Mesenchymal stem cell (in vitro differentiated cells and primary cell): Measurements from ENCODE around the gene CABLES2.
A peak's percentile ranks its signal among the peaks of the same experiment; 100 is the strongest.

Experiments
- DNase-seq: peaks from one replicate; pipeline ENCODE4 v3.0.0-alpha.2; 2013
- H2AFZ ChIP-seq: one replicate; pipeline ENCODE4 v1.6.1; 2013; ENCODE audit warnings: low read depth, mild to moderate bottlenecking, control low read depth, inconsistent platforms, low read length, moderate library complexity
- H2AK5ac ChIP-seq: 2 replicates; pipeline ENCODE4 v1.6.1; 2013; ENCODE audit warnings: low read length, moderate library complexity, mild to moderate bottlenecking, inconsistent platforms; ENCODE audit not compliant: severe bottlenecking
- H2BK120ac ChIP-seq: one replicate; pipeline ENCODE4 v1.6.1; 2013; ENCODE audit warnings: low read depth, mild to moderate bottlenecking, inconsistent platforms, low read length, moderate library complexity
- H2BK12ac ChIP-seq, 2 experiments: one replicate each; pipeline ENCODE4 v1.6.1; 2013; ENCODE audit warnings: inconsistent platforms in 2 of 2, low read length in 2 of 2, mild to moderate bottlenecking in 2 of 2, moderate library complexity in 2 of 2, control low read depth in 1 of 2
- H2BK15ac ChIP-seq: one replicate; pipeline ENCODE4 v1.6.1; 2013; ENCODE audit warnings: mild to moderate bottlenecking, low read depth, inconsistent platforms; ENCODE audit not compliant: poor library complexity, severe bottlenecking
- H2BK5ac ChIP-seq: 2 replicates; pipeline ENCODE4 v1.6.1; 2013; ENCODE audit warnings: low read depth, mild to moderate bottlenecking, low read length, control low read depth, inconsistent platforms; ENCODE audit not compliant: poor library complexity, severe bottlenecking
- H3K14ac ChIP-seq, 2 experiments: one replicate each; pipeline ENCODE4 v1.6.1; 2013; ENCODE audit warnings: inconsistent platforms in 2 of 2, low read length in 2 of 2, control low read depth in 1 of 2, mild to moderate bottlenecking in 1 of 2, moderate library complexity in 1 of 2
- H3K18ac ChIP-seq, 2 experiments: one replicate each; pipeline ENCODE4 v1.6.1; 2013; ENCODE audit warnings: inconsistent platforms in 2 of 2, low read length in 2 of 2, control low read depth in 1 of 2, low read depth in 1 of 2, mild to moderate bottlenecking in 1 of 2
- H3K23ac ChIP-seq, 2 experiments: one replicate each; pipeline ENCODE4 v1.6.1; 2013; ENCODE audit warnings: inconsistent platforms in 2 of 2, low read length in 2 of 2, mild to moderate bottlenecking in 2 of 2, moderate library complexity in 2 of 2, control low read depth in 1 of 2
- H3K27ac ChIP-seq: 2 replicates; pipeline ENCODE4 v1.5.1; 2013; ENCODE audit warnings: mild to moderate bottlenecking, moderate library complexity, low read length, control low read depth, inconsistent platforms; ENCODE audit not compliant: poor library complexity, severe bottlenecking
- H3K27me3 ChIP-seq, 2 experiments: 2 replicates each; pipeline versions ENCODE4 v1.6.1 to v1.7.0; 2013; ENCODE audit warnings: low read length in 2 of 2, mild to moderate bottlenecking in 2 of 2, moderate library complexity in 2 of 2, control low read depth in 1 of 2, inconsistent platforms in 1 of 2; ENCODE audit not compliant: control insufficient read depth in 1 of 2, insufficient read depth in 1 of 2
- H3K36me3 ChIP-seq, 2 experiments: 2 replicates each; pipeline versions ENCODE4 v1.6.1 to v1.7.0; 2013; ENCODE audit warnings: low read length in 2 of 2, control low read depth in 1 of 2, inconsistent platforms in 1 of 2, low read depth in 1 of 2, mild to moderate bottlenecking in 1 of 2; ENCODE audit not compliant: insufficient read depth in 2 of 2, control insufficient read depth in 1 of 2
- H3K4ac ChIP-seq, 2 experiments: one replicate each; pipeline ENCODE4 v1.6.1; 2013; ENCODE audit warnings: inconsistent platforms in 2 of 2, low read length in 2 of 2, mild to moderate bottlenecking in 2 of 2, moderate library complexity in 2 of 2, control low read depth in 1 of 2, low read depth in 1 of 2
- H3K4me1 ChIP-seq: 2 replicates; pipeline ENCODE4 v1.6.1; 2013; ENCODE audit warnings: low read depth, low read length, control low read depth; ENCODE audit not compliant: control insufficient read depth, insufficient read depth
- H3K4me2 ChIP-seq: 2 replicates; pipeline ENCODE4 v1.6.1; 2013; ENCODE audit warnings: low read length, mild to moderate bottlenecking, inconsistent platforms; ENCODE audit not compliant: poor library complexity, severe bottlenecking
- H3K4me3 ChIP-seq, 2 experiments: 2 replicates each; pipeline versions ENCODE4 v1.5.1 to v1.7.0; 2013; ENCODE audit warnings: low read length in 2 of 2, mild to moderate bottlenecking in 2 of 2, control low read depth in 1 of 2, low read depth in 1 of 2; ENCODE audit not compliant: insufficient read depth in 1 of 2
- H3K79me1 ChIP-seq: replicated peaks from 2 replicates; pipeline ENCODE4 v1.6.1; 2013; ENCODE audit warnings: mild to moderate bottlenecking, control low read depth, low read length, inconsistent platforms; ENCODE audit not compliant: poor library complexity, severe bottlenecking
- H3K9ac ChIP-seq: 2 replicates; pipeline ENCODE4 v1.7.0; 2013; ENCODE audit warnings: mild to moderate bottlenecking, low read length, moderate library complexity
- H3K9me3 ChIP-seq: 2 replicates; pipeline ENCODE4 v1.7.0; 2013; ENCODE audit warnings: mild to moderate bottlenecking, low read length; ENCODE audit not compliant: control insufficient read depth
- H4K8ac ChIP-seq: one replicate; pipeline ENCODE4 v1.6.1; 2013; ENCODE audit warnings: inconsistent platforms, mild to moderate bottlenecking, low read length, moderate library complexity
- H4K91ac ChIP-seq: one replicate; pipeline ENCODE4 v1.6.1; 2013; ENCODE audit warnings: mild to moderate bottlenecking, low read length, inconsistent platforms
- WGBS: methylation state at CpG from one replicate; pipeline ENCODE4 v1.1.7; 2013; ENCODE audit warnings: mixed read lengths; 5-methylcytosine and 5-hydroxymethylcytosine counted together

Gene CABLES2

DNA sequence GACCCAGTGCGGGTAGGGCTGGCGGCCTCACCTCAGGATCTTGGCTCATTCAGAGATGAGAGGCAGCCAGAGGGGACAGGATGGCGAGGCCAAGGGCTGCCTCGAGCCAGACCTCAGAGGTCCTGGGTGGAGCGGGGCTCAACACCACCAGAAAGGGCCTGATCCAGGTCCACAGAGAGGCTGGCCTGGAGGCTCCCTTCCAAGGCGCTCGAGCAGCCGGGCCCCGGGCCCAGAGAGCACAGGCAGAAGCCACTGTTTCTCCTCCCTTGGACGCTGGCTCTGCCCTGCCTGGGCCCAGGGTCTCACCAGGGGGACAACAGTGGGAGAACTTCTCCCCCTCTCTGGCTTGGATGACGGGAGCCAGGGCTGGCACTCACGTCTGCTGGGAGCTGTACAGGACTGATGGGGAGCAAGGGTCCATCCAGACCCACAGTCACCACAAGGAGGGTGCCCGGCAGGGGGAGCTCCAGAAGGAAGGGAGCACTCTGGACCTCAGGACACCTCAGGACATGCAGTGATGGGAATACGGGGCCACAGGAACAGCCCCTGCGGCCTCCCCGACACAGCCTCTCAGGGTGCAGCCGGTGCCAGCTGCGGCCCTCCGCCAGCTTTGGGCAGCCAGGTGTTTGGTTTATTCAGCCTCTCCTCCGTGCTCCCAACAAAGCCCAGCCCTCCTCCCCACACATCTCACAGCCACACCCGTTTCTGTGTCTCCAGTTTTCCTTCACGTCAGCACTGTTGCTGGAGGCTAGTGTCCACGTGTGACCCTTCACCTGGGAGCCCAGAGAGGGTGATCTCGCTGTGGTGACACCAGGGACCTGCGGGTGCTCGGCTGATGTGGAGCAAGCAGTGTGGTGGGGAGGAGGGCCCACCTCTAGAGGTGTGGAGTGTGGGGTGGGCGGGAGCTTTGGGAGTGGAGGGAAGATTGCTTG, 11.5 kb downstream of the CABLES2 start:
- H3K4me3 ChIP-seq: no peak overlapping the region

GRCh38 chr20:62394248-62395245, 12.5 kb downstream of the CABLES2 start:
- Histone ChIP-seq H3K36me3 (peaks cover 45 to 89% of the 10 kb centered on the region in 2 experiments), H3K4me1 (peaks cover 6% of the 10 kb centered on the region), H3K9me3 (no peaks in the 10 kb centered on the region), H3K79me1 (peaks cover 15% of the 10 kb centered on the region), H3K27ac (no peak overlapping the region), H3K23ac (peak overlapping the region in 1 of 2 experiments; percentile 25), H4K91ac (no peak overlapping the region), H3K4me2 (no peak overlapping the region), H3K18ac (no peak overlapping the region), H2BK15ac (peak overlapping the region; percentile 0), H3K14ac (no peak overlapping the region), H3K27me3 (no peaks in the 10 kb centered on the region), H2AK5ac (no peak overlapping the region), H4K8ac (no peak overlapping the region), H3K9ac (no peak overlapping the region), H2AFZ (no peak overlapping the region), H2BK120ac (no peak overlapping the region), H3K4ac (no peak overlapping the region), H3K4me3 (no peak overlapping the region), H2BK12ac (no peak overlapping the region), H2BK5ac (no peak overlapping the region)
- 92% methylated on average over 43 of the region's 44 CpGs for WGBS
- no peak for DNase-seq

More for the DNA sequence above, 11.5 kb downstream of the CABLES2 start:
- H2AFZ ChIP-seq: no peak overlapping the region
- peak overlapping the region in 1 of 2 experiments; percentile 25 for H3K23ac ChIP-seq
- 92% methylated on average over 27 of the region's 27 CpGs for WGBS
- no peaks in the 10 kb centered on the region for H3K9me3 ChIP-seq
- H2AK5ac ChIP-seq: no peak overlapping the region
- H3K4me2 ChIP-seq: no peak overlapping the region
- H3K79me1 ChIP-seq: peaks cover 15% of the 10 kb centered on the region
- H3K9ac ChIP-seq: no peak overlapping the region
- no peaks in the 10 kb centered on the region for H3K4me1 ChIP-seq
- no peak for DNase-seq
- peaks cover 35 to 85% of the 10 kb centered on the region in 2 experiments for H3K36me3 ChIP-seq
- H4K8ac ChIP-seq: no peak overlapping the region
- H2BK120ac ChIP-seq: no peak overlapping the region
- no peak overlapping the region for H2BK5ac ChIP-seq
- H4K91ac ChIP-seq: no peak overlapping the region
- no peak overlapping the region for H3K27ac ChIP-seq
- H2BK15ac ChIP-seq: no peak overlapping the region
- H3K4ac ChIP-seq: no peak overlapping the region
- no peak overlapping the region for H3K14ac ChIP-seq
- H3K27me3 ChIP-seq: no peaks in the 10 kb centered on the region
- H2BK12ac ChIP-seq: no peak overlapping the region
- no peak overlapping the region for H3K18ac ChIP-seq

- Histone ChIP-seq H3K79me1 (peaks cover 18% of the 10 kb centered on the region), H3K14ac (no peak overlapping the region), H2BK15ac (no peak overlapping the region), H2BK5ac (no peak overlapping the region), H3K4ac (no peak overlapping the region), H2AK5ac (no peak overlapping the region), H3K9me3 (no peaks in the 10 kb centered on the region), H4K91ac (no peak overlapping the region), H3K36me3 (peaks cover 53 to 96% of the 10 kb centered on the region in 2 experiments), H3K18ac (no peak overlapping the region), H4K8ac (no peak overlapping the region), H3K4me2 (no peak overlapping the region), H3K4me3 (no peak overlapping the region), H3K4me1 (peaks cover 11% of the 10 kb centered on the region), H2BK12ac (no peak overlapping the region), H3K27ac (no peak overlapping the region), H2BK120ac (no peak overlapping the region), H3K9ac (no peak overlapping the region), H2AFZ (no peak overlapping the region), H3K27me3 (no peaks in the 10 kb centered on the region), H3K23ac (no peak overlapping the region)
- 93% methylated on average over 24 of the region's 24 CpGs for WGBS
- no peak for DNase-seq
Measured at GRCh38 chr20:62393830-62394229, 13.3 kb downstream of the CABLES2 start.

DNA sequence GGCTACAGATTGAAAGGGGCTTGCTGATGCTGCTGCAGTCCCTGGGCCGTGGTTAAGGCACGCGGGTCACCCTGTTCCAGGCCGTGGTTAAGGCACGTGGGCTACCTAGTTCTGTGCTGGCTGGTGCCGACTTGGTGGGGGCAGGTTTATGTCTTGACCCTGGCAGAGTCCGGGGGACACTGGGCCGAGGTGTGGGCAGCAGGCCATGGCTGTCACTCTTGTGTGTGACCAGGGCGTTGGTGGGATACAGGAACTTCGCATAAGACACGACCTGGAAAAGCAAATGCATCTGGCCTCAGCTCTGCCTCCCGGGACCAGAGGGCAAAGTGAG, 13.8 kb downstream of the CABLES2 start:
- peaks cover 18% of the 10 kb centered on the region for H3K79me1 ChIP-seq
- DNase-seq: no peak

More for the DNA sequence above, 13.8 kb downstream of the CABLES2 start:
- no peak overlapping the region for H2AK5ac ChIP-seq
- H3K36me3 ChIP-seq: peaks cover 58 to 99% of the 10 kb centered on the region in 2 experiments
- no peak overlapping the region for H2AFZ ChIP-seq
- H3K4me1 ChIP-seq: peaks cover 14% of the 10 kb centered on the region
- H4K8ac ChIP-seq: no peak overlapping the region
- WGBS: 95% methylated on average over 12 of the region's 12 CpGs
- H3K4ac ChIP-seq: no peak overlapping the region
- H3K4me2 ChIP-seq: no peak overlapping the region
- H3K9ac ChIP-seq: no peak overlapping the region
- H2BK120ac ChIP-seq: no peak overlapping the region
- H2BK5ac ChIP-seq: no peak overlapping the region
- H2BK12ac ChIP-seq: no peak overlapping the region
- no peak overlapping the region for H3K23ac ChIP-seq
- no peak overlapping the region for H3K14ac ChIP-seq
- H3K4me3 ChIP-seq: no peak overlapping the region
- H4K91ac ChIP-seq: no peak overlapping the region
- no peaks in the 10 kb centered on the region for H3K27me3 ChIP-seq
- no peak overlapping the region for H3K27ac ChIP-seq
- no peak overlapping the region for H3K18ac ChIP-seq
- no peaks in the 10 kb centered on the region for H3K9me3 ChIP-seq
- H2BK15ac ChIP-seq: no peak overlapping the region
